ENCODE measurements around the gene THEM5.
"Not testable (repeated sequence)": the region's sequence is repeated elsewhere in the genome, so short reads cannot be mapped to it uniquely, and the experiment has no call there.

Gene THEM5

DNA sequence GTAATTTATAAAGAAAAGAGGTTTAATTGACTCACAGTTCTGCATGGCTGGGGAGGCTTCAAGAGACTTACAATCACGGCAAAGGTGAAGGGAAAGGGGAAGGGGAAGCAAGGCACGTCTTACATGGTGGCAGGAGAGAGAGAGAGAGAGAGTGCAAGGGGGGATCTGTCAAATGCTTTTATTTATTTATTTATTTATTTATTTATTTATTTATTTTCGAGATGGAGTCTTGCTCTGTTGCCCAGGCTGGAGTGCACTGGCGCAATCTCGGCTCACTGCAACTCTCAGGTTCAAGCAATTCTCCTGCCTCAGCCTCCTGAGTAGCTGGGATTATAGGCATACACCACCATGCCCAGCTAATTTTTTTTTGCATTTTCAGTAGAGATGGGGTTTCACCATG is 29.4 kb upstream of the THEM5 start:
- not testable (repeated sequence) for H3K4me1 ChIP-seq (ENCODE audit: insufficient read depth, low read length); H3K9ac ChIP-seq (ENCODE audit: low read depth, low read length); H3K36me3 ChIP-seq (ENCODE audit: insufficient read depth, low read length); H3K9me3 ChIP-seq (ENCODE audit: control insufficient read depth, insufficient read depth, low read length)

DNA sequence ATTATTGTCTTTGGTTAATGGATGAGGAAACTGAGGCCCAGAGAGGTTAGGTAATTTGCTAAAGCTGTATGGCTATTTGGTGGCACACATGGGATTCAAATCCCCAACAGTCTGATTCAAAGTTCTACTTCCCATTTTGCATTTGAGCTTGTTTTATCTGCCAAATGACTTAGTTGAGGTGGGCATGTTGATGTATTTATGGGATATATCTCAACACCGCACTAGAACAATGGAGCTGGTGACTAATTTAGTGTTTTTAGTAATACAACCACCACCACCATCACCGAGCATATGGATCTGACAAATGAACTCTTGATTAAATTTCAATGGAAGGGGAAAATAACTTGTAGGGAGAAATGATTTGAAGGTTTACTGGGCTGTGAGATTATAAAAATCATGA is 29.0 kb upstream of the THEM5 start:
- Histone ChIP-seq H3K36me3 (ENCODE audit: insufficient read depth, low read length) (no peaks in the 10 kb centered on the region; the same call in 1 of the 2 replicates), H3K9me3 (ENCODE audit: control insufficient read depth, insufficient read depth, low read length) (peaks cover 6% of the 10 kb centered on the region), H3K9ac (ENCODE audit: low read depth, low read length) (no peak overlapping the region), H3K4me1 (ENCODE audit: insufficient read depth, low read length) (no peaks in the 10 kb centered on the region)

DNA sequence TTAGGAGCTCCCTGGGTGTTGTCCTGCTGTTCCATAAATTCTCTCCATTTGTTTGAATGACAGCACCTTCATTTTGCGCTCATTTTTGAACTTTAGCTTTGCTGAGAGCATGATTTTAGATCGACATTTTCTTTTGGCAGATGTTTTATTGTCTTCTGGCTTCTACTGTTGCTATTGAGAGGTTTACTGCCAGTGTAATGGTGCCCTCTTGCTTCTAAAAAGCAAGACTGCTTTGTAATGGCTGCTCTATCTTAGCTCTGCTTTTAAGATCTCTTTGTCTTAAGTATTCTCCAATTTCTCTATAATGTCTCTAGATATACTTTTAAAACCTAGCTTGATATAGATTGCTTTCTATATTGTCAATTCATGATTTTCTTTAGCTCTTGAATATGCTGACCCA is 28.0 kb upstream of the THEM5 start:
- no peak overlapping the region for H3K9ac ChIP-seq (ENCODE audit: low read depth, low read length)
- no peaks in the 10 kb centered on the region; the same call in 1 of the 2 replicates for H3K36me3 ChIP-seq (ENCODE audit: insufficient read depth, low read length)
- H3K4me1 ChIP-seq (ENCODE audit: insufficient read depth, low read length) = no peaks in the 10 kb centered on the region
- no peaks in the 10 kb centered on the region for H3K9me3 ChIP-seq (ENCODE audit: control insufficient read depth, insufficient read depth, low read length)

DNA sequence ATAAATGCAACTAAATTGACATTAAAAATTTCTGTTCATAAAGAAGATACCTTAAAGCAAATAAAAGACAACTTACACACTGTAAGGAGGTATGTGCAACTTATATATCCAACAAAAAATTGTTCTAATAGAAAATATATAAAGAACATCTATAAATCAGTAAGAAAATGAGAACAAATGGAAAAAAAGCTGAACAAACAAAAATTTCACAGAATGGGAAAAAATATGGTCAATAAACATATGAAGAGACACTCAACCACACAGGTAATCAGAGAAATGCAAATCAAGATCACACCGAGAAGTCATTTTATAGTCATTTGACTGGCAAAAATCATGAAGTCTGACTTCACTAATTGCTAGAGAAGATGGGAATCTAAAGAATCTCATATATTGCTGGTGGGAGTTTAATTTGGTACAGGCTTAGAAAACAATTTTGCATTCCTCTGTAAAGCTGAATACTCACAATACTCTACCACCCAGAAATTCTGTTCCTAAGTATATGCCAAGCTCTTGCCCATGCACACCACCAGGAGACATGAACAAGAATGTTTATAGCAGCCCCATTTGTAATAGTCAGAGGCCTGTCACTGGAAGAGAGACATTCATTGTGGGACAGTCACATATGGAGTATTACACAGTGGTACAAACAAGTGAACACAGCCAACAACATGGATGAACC is 22.0 kb upstream of the THEM5 start:
- Histone ChIP-seq H3K9me3 (ENCODE audit: control insufficient read depth, insufficient read depth, low read length) (no peaks in the 10 kb centered on the region), H3K36me3 (ENCODE audit: insufficient read depth, low read length) (peaks cover 3% of the 10 kb centered on the region; the same call in 1 of the 2 replicates), H3K9ac (ENCODE audit: low read depth, low read length) (no peak overlapping the region), H3K4me1 (ENCODE audit: insufficient read depth, low read length) (no peaks in the 10 kb centered on the region)

DNA sequence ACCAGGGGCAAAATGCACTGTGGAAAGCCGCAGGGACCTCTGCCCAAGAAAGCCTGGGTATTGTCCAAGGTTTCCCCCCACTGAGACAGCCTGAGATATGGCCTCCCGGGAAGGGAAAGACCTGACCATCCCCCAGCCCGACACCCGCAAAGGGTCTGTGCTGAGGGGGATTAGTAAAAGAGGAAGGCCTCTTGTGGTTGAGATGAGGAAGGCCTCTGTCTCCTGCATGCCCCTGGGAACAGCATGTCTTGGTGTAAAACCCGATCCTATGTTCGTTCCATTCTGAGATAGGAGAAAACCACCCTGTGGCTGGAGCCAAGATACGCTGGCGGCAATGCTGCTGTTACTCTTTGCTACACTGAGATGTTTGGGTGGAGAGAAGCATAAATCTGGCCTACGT is 19.3 kb upstream of the THEM5 start:
- not testable (repeated sequence) for H3K4me1 ChIP-seq (ENCODE audit: insufficient read depth, low read length); H3K9ac ChIP-seq (ENCODE audit: low read depth, low read length); H3K36me3 ChIP-seq (ENCODE audit: insufficient read depth, low read length); H3K9me3 ChIP-seq (ENCODE audit: control insufficient read depth, insufficient read depth, low read length)

DNA sequence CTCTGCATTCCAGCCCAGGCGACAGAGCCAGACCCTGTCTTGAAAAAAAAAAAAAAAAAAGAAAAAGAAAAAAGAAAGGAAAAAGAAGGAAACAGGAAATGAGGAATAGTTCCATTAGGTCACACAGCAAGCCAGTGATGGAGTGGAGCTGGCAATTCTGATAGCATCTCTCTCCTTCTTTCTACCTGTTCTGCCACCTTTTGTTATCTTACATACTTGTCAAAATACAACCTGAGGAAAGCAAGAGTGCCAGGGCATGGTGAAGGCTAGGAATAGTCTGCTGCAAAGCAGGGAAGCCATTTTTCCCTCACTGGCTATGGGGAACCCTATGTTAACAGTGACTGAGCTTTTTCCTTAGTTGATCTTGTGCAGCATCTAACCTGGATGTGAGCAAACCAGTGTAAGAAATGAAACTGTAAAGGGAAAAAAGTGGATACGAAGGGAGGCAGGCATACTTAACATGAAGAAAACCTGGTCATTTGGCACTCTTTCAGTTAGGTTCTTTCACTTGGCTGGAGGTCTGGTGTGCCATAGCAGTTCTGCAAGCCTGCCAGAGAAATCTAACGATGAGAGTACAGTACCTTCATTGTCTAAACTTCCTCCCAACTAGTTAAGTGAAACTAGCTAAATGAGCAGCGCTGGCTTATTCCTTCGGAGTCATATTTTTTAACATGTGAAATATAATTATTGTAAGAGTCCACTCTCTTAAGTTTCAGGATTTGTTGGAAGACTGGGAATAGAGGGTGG is 17.9 kb upstream of the THEM5 start:
- no peaks in the 10 kb centered on the region for H3K4me1 ChIP-seq (ENCODE audit: insufficient read depth, low read length)
- no peaks in the 10 kb centered on the region for H3K9me3 ChIP-seq (ENCODE audit: control insufficient read depth, insufficient read depth, low read length)
- peaks cover 3% of the 10 kb centered on the region; the same call in 1 of the 2 replicates for H3K36me3 ChIP-seq (ENCODE audit: insufficient read depth, low read length)
- no peak overlapping the region for H3K9ac ChIP-seq (ENCODE audit: low read depth, low read length)

DNA sequence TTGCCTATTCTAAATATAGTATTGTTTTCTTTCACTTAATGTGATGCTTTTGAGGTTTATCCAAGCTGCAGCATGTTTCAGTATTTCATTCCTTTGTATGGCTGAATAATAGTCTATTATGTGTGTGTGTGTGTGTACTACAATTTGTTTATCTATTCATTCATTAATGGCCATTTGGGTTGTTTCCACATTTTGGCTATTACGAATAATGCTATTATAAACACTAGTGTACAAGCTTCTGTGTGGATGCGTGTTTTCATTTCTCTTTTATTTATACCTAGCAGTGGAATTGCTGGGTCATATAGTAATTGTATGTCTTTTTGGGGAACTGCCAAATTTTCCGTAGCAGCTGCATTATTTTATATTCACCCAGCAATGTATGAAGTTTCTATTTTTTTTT is 15.0 kb upstream of the THEM5 start:
- Histone ChIP-seq H3K9ac (ENCODE audit: low read depth, low read length) (no peak overlapping the region), H3K36me3 (ENCODE audit: insufficient read depth, low read length) (no peaks in the 10 kb centered on the region), H3K9me3 (ENCODE audit: control insufficient read depth, insufficient read depth, low read length) (no peaks in the 10 kb centered on the region), H3K4me1 (ENCODE audit: insufficient read depth, low read length) (no peaks in the 10 kb centered on the region)

DNA sequence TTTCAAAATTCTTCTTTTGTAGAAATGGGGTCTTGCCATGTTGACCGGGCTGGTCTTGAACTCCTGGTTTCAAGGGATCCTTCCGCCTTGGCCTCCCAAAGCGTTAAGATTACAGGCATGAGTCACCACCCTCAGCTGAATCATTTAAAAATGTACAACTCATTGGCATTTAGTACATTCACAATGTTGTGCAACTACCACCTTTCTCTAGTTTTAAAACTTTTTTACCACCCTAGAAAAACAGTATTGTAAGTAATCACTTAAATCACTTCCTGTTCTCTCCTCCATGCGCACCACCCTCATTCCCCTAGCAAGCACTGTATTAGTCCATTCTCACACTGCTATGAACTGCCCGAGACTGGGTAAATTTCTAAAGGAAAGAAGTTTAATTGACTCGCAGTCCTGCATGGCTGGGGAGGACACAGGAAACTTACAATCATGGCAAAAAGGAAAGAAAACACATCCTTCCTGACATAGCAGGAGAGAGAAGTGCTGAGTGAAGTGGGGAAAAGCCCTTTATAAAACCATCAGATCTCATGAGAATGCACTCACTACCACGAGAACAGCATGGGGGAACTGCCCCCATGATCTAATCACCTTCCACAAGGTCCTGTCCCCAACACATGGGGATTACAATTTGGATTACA is 14.4 kb upstream of the THEM5 start:
- Histone ChIP-seq H3K9me3 (ENCODE audit: control insufficient read depth, insufficient read depth, low read length) (no peaks in the 10 kb centered on the region), H3K9ac (ENCODE audit: low read depth, low read length) (no peak overlapping the region), H3K4me1 (ENCODE audit: insufficient read depth, low read length) (no peaks in the 10 kb centered on the region), H3K36me3 (ENCODE audit: insufficient read depth, low read length) (no peaks in the 10 kb centered on the region)

DNA sequence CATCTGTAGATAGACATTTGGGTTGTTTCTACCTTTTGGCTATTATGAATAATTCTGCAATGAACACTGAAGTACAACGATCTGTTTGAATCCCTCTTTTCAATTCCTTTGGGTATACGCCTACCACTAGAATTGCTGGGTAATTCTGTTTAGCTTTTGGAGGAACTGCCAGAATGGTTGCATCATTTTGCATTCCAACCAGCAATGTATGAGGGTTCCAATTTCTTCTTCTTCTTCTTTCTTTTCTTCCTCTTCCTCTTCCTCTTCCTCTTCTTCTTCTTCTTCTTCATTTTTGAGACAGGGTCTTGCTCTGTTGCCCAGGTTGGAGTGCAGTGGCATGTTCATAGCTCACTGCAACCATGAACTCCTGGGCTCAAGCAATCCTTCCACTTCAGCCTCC is 13.8 kb upstream of the THEM5 start:
- H3K9ac ChIP-seq (ENCODE audit: low read depth, low read length) = no peak overlapping the region
- no peaks in the 10 kb centered on the region for H3K4me1 ChIP-seq (ENCODE audit: insufficient read depth, low read length)
- no peaks in the 10 kb centered on the region for H3K36me3 ChIP-seq (ENCODE audit: insufficient read depth, low read length)
- no peaks in the 10 kb centered on the region for H3K9me3 ChIP-seq (ENCODE audit: control insufficient read depth, insufficient read depth, low read length)

DNA sequence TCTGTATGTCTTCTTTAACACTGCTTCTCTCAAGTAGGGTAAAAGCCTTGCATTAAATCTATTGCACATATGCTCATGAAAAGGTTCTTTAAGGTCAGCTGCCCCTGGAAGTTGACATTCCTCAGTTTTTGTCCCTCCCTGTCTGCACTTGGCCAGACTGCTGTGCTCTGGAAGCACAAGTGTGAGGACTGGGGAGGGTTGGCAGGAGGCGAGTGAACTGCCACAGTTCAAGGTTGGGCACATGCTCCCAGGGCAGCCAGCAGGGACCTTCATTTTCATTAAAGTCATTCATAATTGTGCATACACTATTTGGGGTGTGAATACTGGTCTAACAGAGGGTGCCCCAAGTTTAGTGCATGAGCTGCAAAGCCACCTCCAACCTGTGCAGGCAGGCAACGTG is 10.9 kb upstream of the THEM5 start:
- H3K9ac ChIP-seq (ENCODE audit: low read depth, low read length) = no peak overlapping the region
- no peaks in the 10 kb centered on the region for H3K9me3 ChIP-seq (ENCODE audit: control insufficient read depth, insufficient read depth, low read length)
- no peaks in the 10 kb centered on the region for H3K36me3 ChIP-seq (ENCODE audit: insufficient read depth, low read length)
- H3K4me1 ChIP-seq (ENCODE audit: insufficient read depth, low read length) = peaks cover 20% of the 10 kb centered on the region

DNA sequence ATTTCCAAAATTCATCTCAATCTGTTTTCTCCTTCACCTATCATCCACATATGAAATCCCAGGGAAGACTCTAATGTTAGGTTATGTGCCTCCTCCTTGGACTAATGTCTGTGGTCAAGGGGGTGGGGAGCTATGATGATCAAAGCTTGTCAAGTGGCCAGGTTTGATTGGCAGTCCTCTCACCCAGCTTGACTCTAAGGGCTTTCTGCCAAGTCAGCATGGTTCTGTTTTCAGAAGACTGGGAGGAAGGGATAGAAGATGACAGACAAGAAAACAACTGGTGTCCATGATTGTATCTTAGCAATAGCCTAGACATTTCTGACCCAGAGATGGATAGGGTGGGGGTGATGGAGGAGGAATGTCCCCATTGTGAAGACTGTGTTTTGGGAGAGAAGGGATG is 9.1 kb upstream of the THEM5 start:
- peaks cover 22% of the 10 kb centered on the region for H3K4me1 ChIP-seq (ENCODE audit: insufficient read depth, low read length)
- no peaks in the 10 kb centered on the region for H3K36me3 ChIP-seq (ENCODE audit: insufficient read depth, low read length)
- no peaks in the 10 kb centered on the region for H3K9me3 ChIP-seq (ENCODE audit: control insufficient read depth, insufficient read depth, low read length)
- H3K9ac ChIP-seq (ENCODE audit: low read depth, low read length) = no peak overlapping the region

DNA sequence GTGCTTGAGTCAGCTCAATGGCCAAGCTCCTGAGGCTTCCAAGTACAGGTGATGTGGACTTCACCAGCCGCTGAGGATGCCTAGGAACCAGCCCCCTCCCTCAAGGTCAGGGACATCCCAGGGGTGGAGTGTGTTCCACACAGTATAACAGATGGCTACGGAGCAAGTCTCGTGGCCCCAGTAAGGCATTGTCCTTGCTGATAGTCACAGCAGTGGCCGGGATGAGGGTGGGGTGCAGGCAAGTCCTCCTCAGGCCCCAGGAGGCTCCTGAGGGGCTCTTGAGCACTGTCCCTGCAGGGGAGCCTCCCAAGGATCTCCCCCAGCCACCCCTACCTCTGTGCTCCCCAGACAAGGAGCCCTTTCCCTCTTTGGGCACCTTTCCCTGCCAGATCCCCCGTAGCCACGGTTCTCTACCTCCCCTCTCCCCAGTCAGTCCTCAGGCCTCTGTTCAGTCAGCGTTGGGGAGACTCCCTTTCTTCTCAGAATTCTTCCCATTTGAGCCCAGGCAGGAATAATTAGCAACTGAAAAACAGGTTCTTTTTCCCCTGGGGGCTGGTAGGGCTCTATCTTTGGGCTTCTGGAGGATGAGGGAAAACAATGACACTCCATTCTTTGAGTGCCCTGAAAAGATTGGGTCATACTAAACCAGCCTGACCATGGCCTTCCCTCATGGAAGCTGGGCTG is 7.1 kb upstream of the THEM5 start:
- H3K4me1 ChIP-seq (ENCODE audit: insufficient read depth, low read length) = peaks cover 22% of the 10 kb centered on the region
- no peaks in the 10 kb centered on the region for H3K36me3 ChIP-seq (ENCODE audit: insufficient read depth, low read length)
- no peaks in the 10 kb centered on the region for H3K9me3 ChIP-seq (ENCODE audit: control insufficient read depth, insufficient read depth, low read length)
- no peak overlapping the region for H3K9ac ChIP-seq (ENCODE audit: low read depth, low read length)

DNA sequence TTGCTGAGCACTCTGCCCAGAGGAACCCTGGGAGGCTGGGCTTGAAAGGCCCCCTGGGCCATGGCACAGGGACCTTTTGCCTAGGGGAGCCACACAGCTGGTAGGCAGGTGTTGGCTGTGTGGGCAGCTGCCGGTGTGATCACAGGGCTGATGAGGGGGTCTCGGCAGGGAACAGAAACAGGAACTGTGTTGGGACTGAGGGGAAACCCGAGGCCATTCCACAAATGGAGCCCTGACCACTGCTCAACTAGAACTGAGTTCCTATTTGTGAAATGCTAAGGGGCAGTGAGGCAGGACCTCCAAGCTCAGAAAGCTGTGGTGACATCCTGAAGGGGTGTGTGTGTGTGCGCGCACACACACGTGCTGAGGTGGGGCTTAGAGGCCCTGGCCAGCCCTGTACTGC is 6.4 kb upstream of the THEM5 start:
- H3K9ac ChIP-seq (ENCODE audit: low read depth, low read length) = no peak overlapping the region
- no peaks in the 10 kb centered on the region for H3K9me3 ChIP-seq (ENCODE audit: control insufficient read depth, insufficient read depth, low read length)
- H3K36me3 ChIP-seq (ENCODE audit: insufficient read depth, low read length) = no peaks in the 10 kb centered on the region
- H3K4me1 ChIP-seq (ENCODE audit: insufficient read depth, low read length) = peaks cover 22% of the 10 kb centered on the region

DNA sequence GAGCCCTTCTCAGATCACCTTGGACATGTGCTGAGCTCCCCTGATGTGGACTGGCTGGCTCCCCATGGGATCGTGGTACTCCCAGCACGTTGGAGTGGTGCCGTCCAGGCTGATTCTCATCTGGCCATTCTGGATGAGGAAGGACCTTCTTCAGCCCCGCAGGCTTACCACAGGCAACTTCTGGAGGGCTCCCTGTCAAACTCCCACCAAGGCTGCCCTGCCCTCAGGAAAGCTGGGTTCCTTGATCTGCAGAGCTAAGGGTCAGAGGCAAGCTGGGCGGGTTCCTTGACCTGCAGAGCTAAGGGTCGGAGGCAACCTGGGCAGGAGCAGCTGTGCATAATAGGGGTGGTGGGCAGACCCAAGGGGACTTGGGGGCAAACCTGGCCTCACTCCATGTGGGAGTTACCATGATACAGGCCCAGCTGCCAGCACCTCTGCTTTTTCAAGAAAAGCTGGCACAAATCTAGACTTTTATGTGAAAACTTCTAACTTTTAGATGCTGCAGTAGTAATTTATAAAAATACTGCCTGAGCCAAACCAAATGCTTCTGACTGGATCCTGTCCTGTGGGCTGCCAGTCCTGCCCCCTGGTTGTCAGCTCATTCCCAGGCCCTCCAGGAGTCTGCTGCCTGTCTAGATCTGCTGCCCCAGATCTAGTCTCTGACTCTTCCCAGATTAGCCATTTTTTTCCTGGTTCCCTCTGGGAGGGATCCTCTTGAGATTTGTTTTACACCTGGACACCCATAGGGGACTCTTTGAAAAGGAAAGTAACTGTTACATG is 5.6 kb upstream of the THEM5 start:
- no peaks in the 10 kb centered on the region for H3K36me3 ChIP-seq (ENCODE audit: insufficient read depth, low read length)
- peaks cover 22% of the 10 kb centered on the region for H3K4me1 ChIP-seq (ENCODE audit: insufficient read depth, low read length)
- H3K9ac ChIP-seq (ENCODE audit: low read depth, low read length) = no peak overlapping the region
- no peaks in the 10 kb centered on the region for H3K9me3 ChIP-seq (ENCODE audit: control insufficient read depth, insufficient read depth, low read length)

All from ES-I3 (cell line).